Measurements from ENCODE around the gene DDC. TPM values are rescaled to one million over a fixed set of nuclear protein-coding genes. Genes with fewer than 3 reads are reported as not detected.

Gene DDC
- polyA plus RNA-seq, 3 donors from 2014 or later = not detected

- Mint-ChIP-seq H3K27ac (no peak overlapping the region), H3K4me1 (peaks cover 0 to 4% of the 10 kb centered on the region in 2 donors), H3K36me3 (no peaks in the 10 kb centered on the region), H3K9me3 (no peaks in the 10 kb centered on the region), H3K4me3 (no peak overlapping the region), H3K27me3 (ENCODE audit: low read depth in 3 of 3) (peaks cover 0 to 7% (median 3%) of the 10 kb centered on the region in 3 donors)
- no peak for DNase-seq
These were observed 144.2 kb downstream of the DDC start for GRCh38 chr7:50421043-50421442.

DNA sequence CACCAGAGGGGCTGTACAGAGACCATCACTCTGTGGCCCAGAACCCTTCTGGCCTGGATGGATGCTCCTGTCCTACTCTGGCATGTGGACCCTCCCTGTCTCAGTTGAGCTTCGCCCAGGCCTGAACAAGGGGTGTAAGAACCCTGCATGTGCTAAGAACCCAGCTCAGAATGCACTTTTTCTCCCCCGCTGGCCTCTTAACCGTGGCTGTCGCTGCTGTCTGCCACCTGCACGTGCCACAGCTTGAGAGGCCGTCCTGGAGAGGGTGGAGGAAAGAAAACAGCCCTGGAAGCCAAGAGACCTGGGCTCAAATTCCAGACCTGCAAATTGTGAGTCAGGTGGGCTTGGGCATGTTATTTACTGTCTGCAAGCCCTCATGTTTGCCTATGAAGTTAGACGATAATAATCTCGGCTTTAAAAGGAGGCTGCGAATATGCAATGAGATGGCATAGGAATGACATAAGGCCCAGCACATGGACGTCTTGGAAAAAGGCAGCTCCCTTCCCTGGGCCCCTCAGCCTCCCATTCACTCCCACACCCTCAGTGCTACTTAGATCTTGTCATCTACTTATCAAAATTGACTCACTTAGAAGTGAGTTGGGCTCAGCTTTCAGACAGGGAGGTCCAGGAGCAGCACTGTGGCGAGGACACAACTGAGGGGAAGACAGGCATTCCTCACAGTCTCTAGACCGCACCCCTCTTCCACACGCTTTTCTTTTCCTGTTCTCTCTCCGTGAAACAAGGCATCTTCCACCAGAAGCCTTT, 146.5 kb downstream of the DDC start:
- Mint-ChIP-seq H3K4me1 (peaks cover 0 to 4% of the 10 kb centered on the region in 2 donors), H3K27ac (no peak overlapping the region), H3K36me3 (peaks cover 0 to 3% (median 0%) of the 10 kb centered on the region in 3 donors), H3K4me3 (no peak overlapping the region), H3K27me3 (ENCODE audit: low read depth in 3 of 3) (peaks cover 0 to 14% (median 3%) of the 10 kb centered on the region in 3 donors), H3K9me3 (no peaks in the 10 kb centered on the region)
- no peak for DNase-seq

- Mint-ChIP-seq H3K36me3 (peaks cover 0 to 3% (median 0%) of the 10 kb centered on the region in 3 donors), H3K9me3 (no peaks in the 10 kb centered on the region), H3K4me1 (peaks cover 0 to 4% of the 10 kb centered on the region in 2 donors), H3K4me3 (no peak overlapping the region), H3K27me3 (ENCODE audit: low read depth in 3 of 3) (peaks cover 0 to 14% (median 3%) of the 10 kb centered on the region in 3 donors), H3K27ac (no peak overlapping the region)
- DNase-seq = peak; percentile 59 to 70 (median 65)
These were observed 147.1 kb downstream of the DDC start for GRCh38 chr7:50418086-50418515.

GRCh38 chr7:50416527-50417182, 148.6 kb downstream of the DDC start:
- Mint-ChIP-seq H3K36me3 (peaks cover 0 to 5% (median 3%) of the 10 kb centered on the region in 3 donors), H3K4me1 (peaks cover 0 to 6% of the 10 kb centered on the region in 2 donors), H3K27ac (peak overlapping the region in 2 of 6 donors; percentile 27 to 55), H3K4me3 (no peak overlapping the region), H3K27me3 (ENCODE audit: low read depth in 3 of 3) (peaks cover 0 to 16% (median 6%) of the 10 kb centered on the region in 3 donors), H3K9me3 (no peaks in the 10 kb centered on the region)
- DNase-seq = no peak

DNA sequence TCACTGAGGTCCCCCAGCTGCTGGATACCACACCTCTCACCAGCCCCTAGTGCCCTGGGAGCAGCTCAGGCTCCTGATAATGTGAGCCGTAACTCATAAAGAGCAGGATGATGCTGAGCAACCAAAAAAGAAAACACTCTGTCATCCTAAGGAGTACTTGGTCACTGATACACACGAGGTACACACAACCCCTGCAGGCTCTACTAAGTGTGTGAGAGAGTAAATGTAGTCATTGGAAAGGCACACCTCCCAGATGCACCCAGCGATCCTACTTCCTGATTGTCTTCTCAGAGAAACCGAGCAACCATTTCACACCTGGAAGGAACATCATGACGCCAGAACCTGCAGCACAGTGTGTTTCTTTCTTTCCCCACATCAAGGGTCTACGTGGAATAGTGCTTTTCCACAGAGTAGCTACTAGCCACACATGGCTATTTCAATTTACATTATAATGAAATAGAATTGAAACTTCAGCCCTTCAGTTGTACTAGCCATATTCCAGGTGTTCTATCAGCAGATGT, 149.3 kb downstream of the DDC start:
- Mint-ChIP-seq H3K9me3 (no peaks in the 10 kb centered on the region), H3K4me3 (no peak overlapping the region), H3K27ac (no peak overlapping the region)

DNA sequence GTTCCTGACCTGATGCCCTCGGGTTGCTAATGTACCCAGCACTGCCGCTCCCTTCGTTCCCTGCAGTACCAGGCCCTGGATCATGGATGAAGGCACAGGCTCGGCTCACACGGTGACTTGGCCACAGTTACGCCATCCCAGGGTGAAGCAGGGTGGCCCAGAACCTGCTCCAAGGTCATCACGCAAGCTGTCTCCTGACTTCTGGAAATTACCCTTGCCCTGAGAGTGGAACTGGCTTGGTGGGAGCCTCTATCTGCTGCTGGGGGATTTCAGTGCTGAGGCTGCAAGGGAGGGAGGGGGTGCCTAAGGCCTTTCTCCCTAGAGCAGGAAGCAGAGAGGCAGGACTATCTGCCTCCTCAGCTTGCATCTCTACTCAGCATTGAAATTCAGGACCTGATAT, 151.6 kb downstream of the DDC start:
- H3K27me3 Mint-ChIP-seq (ENCODE audit: low read depth in 3 of 3) = peaks cover 3 to 24% (median 11%) of the 10 kb centered on the region in 3 donors
- H3K9me3 Mint-ChIP-seq = no peaks in the 10 kb centered on the region
- H3K36me3 Mint-ChIP-seq = peaks cover 0 to 5% (median 3%) of the 10 kb centered on the region in 3 donors
- no peak overlapping the region for H3K4me3 Mint-ChIP-seq
- no peak for DNase-seq
- H3K27ac Mint-ChIP-seq = no peak overlapping the region
- peaks cover 22 to 26% of the 10 kb centered on the region in 2 donors for H3K4me1 Mint-ChIP-seq

More for the DNA sequence above, 149.3 kb downstream of the DDC start:
- H3K27me3 Mint-ChIP-seq (ENCODE audit: low read depth in 3 of 3) = peaks cover 0 to 17% (median 6%) of the 10 kb centered on the region in 3 donors
- DNase-seq = no peak
- peaks cover 0 to 5% (median 3%) of the 10 kb centered on the region in 3 donors for H3K36me3 Mint-ChIP-seq
- H3K4me1 Mint-ChIP-seq = peaks cover 3 to 11% of the 10 kb centered on the region in 2 donors

- no peaks in the 10 kb centered on the region for H3K9me3 Mint-ChIP-seq
- H3K36me3 Mint-ChIP-seq = peaks cover 0 to 5% (median 3%) of the 10 kb centered on the region in 3 donors
- H3K4me1 Mint-ChIP-seq = peaks cover 23 to 32% of the 10 kb centered on the region in 2 donors
- no peak for DNase-seq
- no peak overlapping the region for H3K4me3 Mint-ChIP-seq
- H3K27ac Mint-ChIP-seq = no peak overlapping the region
- H3K27me3 Mint-ChIP-seq (ENCODE audit: low read depth in 3 of 3) = peaks cover 3 to 20% (median 11%) of the 10 kb centered on the region in 3 donors
These were observed 152.2 kb downstream of the DDC start for GRCh38 chr7:50412973-50413372.

GRCh38 chr7:50411332-50411731, 153.9 kb downstream of the DDC start:
- H3K36me3 Mint-ChIP-seq = peaks cover 0 to 5% (median 3%) of the 10 kb centered on the region in 3 donors
- no peak for DNase-seq
- peaks cover 5 to 23% (median 9%) of the 10 kb centered on the region in 3 donors for H3K27me3 Mint-ChIP-seq (ENCODE audit: low read depth in 3 of 3)
- H3K9me3 Mint-ChIP-seq = no peaks in the 10 kb centered on the region
- H3K4me1 Mint-ChIP-seq = peaks cover 33 to 49% of the 10 kb centered on the region in 2 donors
- peak overlapping the region in 1 of 5 donors; percentile 15 for H3K4me3 Mint-ChIP-seq
- peak overlapping the region in 4 of 6 donors; percentile 28 to 74 (median 52) for H3K27ac Mint-ChIP-seq

DNA sequence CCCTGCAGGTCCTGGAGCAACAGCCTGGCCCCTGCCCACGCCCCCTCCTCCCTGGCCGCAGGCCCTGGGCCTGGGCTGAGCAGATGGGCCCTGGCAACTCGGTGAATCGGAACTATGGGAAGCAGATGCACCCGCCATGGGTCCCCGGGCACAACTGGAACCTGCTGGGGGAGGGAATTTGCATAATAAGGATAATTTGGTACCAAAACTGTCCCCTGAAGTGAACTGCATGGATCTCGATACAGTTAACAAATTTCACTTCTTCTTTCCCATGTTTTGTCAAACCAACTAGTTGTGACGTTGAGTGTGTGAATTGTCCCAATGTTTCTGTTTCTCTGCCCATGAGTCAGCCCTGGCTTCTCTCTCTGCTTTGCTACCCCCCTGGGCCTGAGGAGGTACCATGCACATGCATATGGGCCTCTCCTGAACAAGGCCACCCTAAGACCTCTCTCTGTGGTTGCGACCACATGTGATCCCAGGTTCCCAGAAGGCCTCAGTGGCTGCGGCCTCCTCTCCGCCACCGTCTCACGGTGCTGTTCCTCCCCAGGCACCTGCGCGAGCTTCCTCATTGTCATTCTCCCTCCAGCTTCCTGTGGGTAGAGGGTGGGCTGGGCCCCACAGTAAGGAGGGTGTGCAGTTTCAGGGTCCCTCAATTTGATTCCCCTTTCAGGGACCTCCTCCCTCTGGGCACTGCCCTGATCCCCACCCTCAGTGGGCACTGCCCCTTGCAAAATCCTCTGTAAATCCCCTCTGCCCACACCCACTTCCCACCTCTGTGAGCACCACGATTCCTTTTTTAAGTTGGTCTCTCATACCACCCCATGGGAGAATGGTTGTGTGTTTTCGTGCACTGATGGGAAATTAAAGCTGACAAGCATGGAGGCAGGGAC, 155.1 kb downstream of the DDC start:
- Mint-ChIP-seq H3K36me3 (peaks cover 0 to 5% (median 0%) of the 10 kb centered on the region in 3 donors), H3K27ac (peak overlapping the region; percentile 26 to 74 (median 65)), H3K4me3 (no peak overlapping the region), H3K9me3 (no peaks in the 10 kb centered on the region), H3K27me3 (ENCODE audit: low read depth in 3 of 3) (peaks cover 8 to 22% (median 9%) of the 10 kb centered on the region in 3 donors), H3K4me1 (peaks cover 40 to 57% of the 10 kb centered on the region in 2 donors)
- DNase-seq = no peak

Other genes with a start within 250 kb of the DDC start
- 10 to 100 TPM in 1 of 3 donors, 1 to 10 TPM in 2; 1.8 to 10.3 (median 3.7) TPM for gene FIGNL1, start 115.1 kb downstream of the DDC start, polyA plus RNA-seq
- not detected for gene GRB10, start 217.5 kb upstream of the DDC start, polyA plus RNA-seq